Peyer's patch (tissue), 4 donors: ENCODE results near the gene C20orf202. TPM values are rescaled to one million over a fixed set of nuclear protein-coding genes. Genes with fewer than 3 reads are reported as not detected.

Source experiments
- DNase-seq, 3 donors: peaks; one replicate each; pipeline ENCODE4 v3.0.0-alpha.2; 2017 to 2019
- H3K27ac ChIP-seq, 4 donors: fragments of 200-600 bp; sonication (generic); one replicate each; pipeline ENCODE4 v1.5.1; 2016 to 2019
- H3K27me3 ChIP-seq, 2 donors: fragments of 200-600 bp; sonication (generic); one replicate each; pipeline ENCODE4 v1.5.1; 2019
- H3K36me3 ChIP-seq, 3 donors: fragments of 200-600 bp; sonication (generic); one replicate each; pipeline ENCODE4 v1.5.1; 2016 to 2019
- H3K4me1 ChIP-seq, 4 donors: fragments of 200-600 bp; sonication (generic); one replicate each; pipeline ENCODE4 v1.5.1; 2016 to 2019
- H3K4me3 ChIP-seq, 4 donors: fragments of 200-600 bp; sonication (generic); 1 replicate in 3 of 4; 2 replicates in 1 of 4; pipeline ENCODE4 v1.5.1; 2016 to 2019; ENCODE audit warnings: mild to moderate bottlenecking in 1 of 4
- H3K9me3 ChIP-seq, 4 donors: fragments of 200-600 bp; sonication (generic); one replicate each; pipeline ENCODE4 v1.5.1; 2016 to 2019; ENCODE audit warnings: mild to moderate bottlenecking in 1 of 4
- CTCF ChIP-seq, 6 experiments: fragments of 450-650 bp in 4 of 6; fragments of 200-600 bp in 2 of 6; sonication (generic) in 1 of 6; IDR thresholded peaks; one replicate each; pipeline ENCODE4 v1.5.1; 2017 to 2019; ENCODE audit warnings: antibody characterized with exemption in 6 of 6, mild to moderate bottlenecking in 3 of 6, moderate library complexity in 1 of 6
- POLR2A ChIP-seq, 2 donors: fragments of 450-650 bp; IDR thresholded peaks; one replicate each; pipeline ENCODE4 v1.5.1; 2017; ENCODE audit warnings: antibody characterized with exemption in 2 of 2, mild to moderate bottlenecking in 2 of 2, moderate library complexity in 2 of 2
- total RNA-seq, 4 donors: library from RNA; depleted of rRNA; stranded (reverse); fragments of >200 nt; gene quantifications; one replicate each; pipeline ENCODE4 v1.1.0, GENCODE V29; 2016

Gene C20orf202
- total RNA-seq, 4 donors from 2014 or later, result 1.7 to 2.3 TPM; not detected in 2

- no peaks in the 10 kb centered on the region for H3K36me3 ChIP-seq
- peak overlapping the region in 2 of 4 donors; percentile 68 to 69 for H3K27ac ChIP-seq
- H3K4me3 ChIP-seq, result peak overlapping the region; percentile 22 to 67 (median 63)
- peaks cover 3 to 12% (median 7%) of the 10 kb centered on the region in 4 donors for H3K4me1 ChIP-seq
- no peak for TF ChIP-seq POLR2A (IDR thresholded peaks at IDR 0.05)
- no peak for TF ChIP-seq CTCF (IDR thresholded peaks at IDR 0.05)
- DNase-seq, result no peak
- no peaks in the 10 kb centered on the region for H3K9me3 ChIP-seq
- no peaks in the 10 kb centered on the region for H3K27me3 ChIP-seq
These were observed 22.1 kb downstream of the C20orf202 start for GRCh38 chr20:1225263-1225782.

GRCh38 chr20:1225783-1226654 lies 22.8 kb downstream of the C20orf202 start, which contains the start of gene RAD21L1:
Gene RAD21L1, plus strand, starts transcription at chr20:1226044. Its CDS starts 2,410 bp downstream, at chr20:1228454.
- TF ChIP-seq POLR2A (IDR thresholded peaks at IDR 0.05) (no peak), CTCF (IDR thresholded peaks at IDR 0.05) (no peak)
- H3K27ac ChIP-seq, result peak within 1 kb of the TSS in 3 of 4 donors; percentile 45 to 69 (median 68)

GRCh38 chr20:1229541-1229940 lies 26.3 kb downstream of the C20orf202 start:
- Histone ChIP-seq H3K4me3 (no peak overlapping the region), H3K27me3 (no peaks in the 10 kb centered on the region), H3K27ac (no peak overlapping the region), H3K4me1 (peaks cover 3 to 12% (median 7%) of the 10 kb centered on the region in 4 donors), H3K9me3 (no peaks in the 10 kb centered on the region), H3K36me3 (no peaks in the 10 kb centered on the region)
- no peak for DNase-seq
- TF ChIP-seq POLR2A (IDR thresholded peaks at IDR 0.05) (no peak), CTCF (IDR thresholded peaks at IDR 0.05) (no peak)

More at GRCh38 chr20:1225783-1226654, 22.8 kb downstream of the C20orf202 start, which contains the start of gene RAD21L1:
- Histone ChIP-seq H3K27me3 (no peaks in the 10 kb centered on the region), H3K36me3 (no peaks in the 10 kb centered on the region), H3K4me3 (peak within 1 kb of the TSS; percentile 43 to 69 (median 66)), H3K9me3 (no peaks in the 10 kb centered on the region), H3K4me1 (peaks cover 3 to 12% (median 7%) of the 10 kb centered on the region in 4 donors)
- DNase-seq, result peak; percentile 70 to 93 (median 87)

GRCh38 chr20:1232286-1233111 lies 29.2 kb downstream of the C20orf202 start:
- Histone ChIP-seq H3K9me3 (no peaks in the 10 kb centered on the region), H3K27me3 (no peaks in the 10 kb centered on the region), H3K36me3 (no peaks in the 10 kb centered on the region), H3K4me3 (no peak overlapping the region), H3K4me1 (no peaks in the 10 kb centered on the region), H3K27ac (no peak overlapping the region)
- TF ChIP-seq POLR2A (IDR thresholded peaks at IDR 0.05) (no peak), CTCF (IDR thresholded peaks at IDR 0.05) (no peak)
- DNase-seq, result no peak

- no peaks in the 10 kb centered on the region for H3K27me3 ChIP-seq
- no peaks in the 10 kb centered on the region for H3K4me1 ChIP-seq
- H3K27ac ChIP-seq, result no peak overlapping the region
- H3K36me3 ChIP-seq, result no peaks in the 10 kb centered on the region
- H3K9me3 ChIP-seq, result no peaks in the 10 kb centered on the region
- no peak for DNase-seq
- H3K4me3 ChIP-seq, result no peak overlapping the region
- no peak for TF ChIP-seq CTCF (IDR thresholded peaks at IDR 0.05)
- no peak for TF ChIP-seq POLR2A (IDR thresholded peaks at IDR 0.05)
These were observed 37.3 kb downstream of the C20orf202 start for GRCh38 chr20:1240549-1240948.
